Adrenal gland (tissue), 5 donors: ENCODE results near the gene NPEPL1.

Experiments used
- CTCF ChIP-seq, 6 experiments: fragments of 450-650 bp in 4 of 6; fragments of 200-600 bp in 2 of 6; sonication (generic) in 1 of 6; IDR thresholded peaks; 1 replicate in 5 of 6; 2 replicates in 1 of 6; pipeline versions ENCODE4 v1.5.1 to v1.8.0; 2016 to 2021; ENCODE audit warnings: antibody characterized with exemption in 6 of 6, mild to moderate bottlenecking in 2 of 6, moderate library complexity in 1 of 6
- POLR2A ChIP-seq, 2 donors: fragments of 450-650 bp; IDR thresholded peaks; one replicate each; pipeline ENCODE4 v1.6.1; 2017; ENCODE audit warnings: antibody characterized with exemption in 2 of 2, mild to moderate bottlenecking in 2 of 2, moderate library complexity in 1 of 2
- donor health status: DM: no; HTN: no; CAD: no.

GRCh38 chr20:58695895-58696375 is 3.3 kb downstream of the NPEPL1 start:
- TF ChIP-seq CTCF (IDR thresholded peaks at IDR 0.05), result no peak
- no peak for TF ChIP-seq POLR2A (IDR thresholded peaks at IDR 0.05)
